CD8-positive, alpha-beta memory T cell (primary cell): ENCODE measurements around the gene SYT2. TPM values are rescaled to one million over a fixed set of nuclear protein-coding genes. Genes with fewer than 3 reads are reported as not detected.
"Not testable (repeated sequence)": the region's sequence is repeated elsewhere in the genome, so short reads cannot be mapped to it uniquely, and the experiment has no call there.

Experiments used
- CTCF ChIA-PET: fragments of 350-600 bp; sonication (Branson Sonifier 250); formaldehyde crosslinking; loops from one replicate; lab custom pipeline; 2021; ENCODE audit warnings: antibody characterized with exemption; lab: Charles Lee
- POLR2A ChIA-PET: fragments of 350-600 bp; sonication (Branson Sonifier 250); formaldehyde crosslinking; loops from one replicate; lab custom pipeline; 2021; ENCODE audit warnings: antibody characterized with exemption; lab: Charles Lee
- DNase-seq, 5 donors: peaks; one replicate each; pipeline versions ENCODE4 v3.0.0 to v3.0.0-alpha.2; 2020 to 2022; ENCODE audit warnings: mixed read lengths in 1 of 5
- H3K27ac ChIP-seq: one replicate; pipeline ENCODE4 v1.7.0; 2013; ENCODE audit warnings: low read depth, mild to moderate bottlenecking, low read length, moderate library complexity
- H3K27me3 ChIP-seq: 2 replicates; pipeline ENCODE4 v1.7.0; 2013; ENCODE audit warnings: low read length, mild to moderate bottlenecking; ENCODE audit not compliant: insufficient read depth, poor library complexity, severe bottlenecking
- H3K36me3 ChIP-seq: 2 replicates; pipeline ENCODE4 v1.7.0; 2013; ENCODE audit warnings: mild to moderate bottlenecking, low read length, moderate library complexity; ENCODE audit not compliant: insufficient read depth
- H3K4me1 ChIP-seq: 2 replicates; pipeline ENCODE4 v1.7.0; 2013; ENCODE audit warnings: mild to moderate bottlenecking, low read length, moderate library complexity; ENCODE audit not compliant: insufficient read depth
- H3K4me3 ChIP-seq: 2 replicates; pipeline ENCODE4 v1.7.0; 2013; ENCODE audit warnings: mild to moderate bottlenecking, low read length
- H3K9me3 ChIP-seq: 2 replicates; pipeline ENCODE4 v1.7.0; 2013; ENCODE audit warnings: mild to moderate bottlenecking, low read length
- H3K27ac Mint-ChIP-seq, 8 donors: one replicate each; pipeline ENCODE4 v1.8.0; 2020 to 2021; ENCODE audit warnings: mixed read lengths in 8 of 8, mild to moderate bottlenecking in 6 of 8, inconsistent platforms in 3 of 8, moderate library complexity in 3 of 8
- H3K27me3 Mint-ChIP-seq, 2 donors: one replicate each; pipeline ENCODE4 v1.8.0; 2020 to 2021; ENCODE audit warnings: mixed read lengths in 2 of 2, mild to moderate bottlenecking in 1 of 2, moderate library complexity in 1 of 2
- H3K36me3 Mint-ChIP-seq, 3 donors: one replicate each; pipeline ENCODE4 v1.8.0; 2020 to 2021; ENCODE audit warnings: mixed read lengths in 3 of 3, inconsistent platforms in 1 of 3, mild to moderate bottlenecking in 1 of 3
- H3K4me1 Mint-ChIP-seq, 3 donors: one replicate each; pipeline ENCODE4 v1.8.0; 2020 to 2021; ENCODE audit warnings: mixed read lengths in 3 of 3, inconsistent platforms in 1 of 3, mild to moderate bottlenecking in 1 of 3
- H3K4me3 Mint-ChIP-seq, 7 donors: one replicate each; pipeline ENCODE4 v1.8.0; 2020 to 2021; ENCODE audit warnings: mixed read lengths in 7 of 7, mild to moderate bottlenecking in 6 of 7, moderate library complexity in 4 of 7, inconsistent platforms in 2 of 7
- H3K9me3 Mint-ChIP-seq, 5 donors: one replicate each; pipeline ENCODE4 v1.8.0; 2020 to 2022; ENCODE audit warnings: mixed read lengths in 5 of 5, mild to moderate bottlenecking in 3 of 5, moderate library complexity in 2 of 5, inconsistent platforms in 1 of 5
- polyA plus RNA-seq: library from polyadenylated mRNA; unstranded; fragments of 300-500 nt; fragmentation: Illumina TruSeq; gene quantifications from one replicate; pipeline ENCODE4 v1.2.3, GENCODE V29; 2021
- total RNA-seq, 2 experiments: library from RNA; stranded (reverse); gene quantifications; one replicate each; pipeline ENCODE4 v1.2.3, GENCODE V29; 2021

The SYT2 gene
- total and polyA plus RNA-seq, 3 experiments from 2014 or later: not detected

DNA sequence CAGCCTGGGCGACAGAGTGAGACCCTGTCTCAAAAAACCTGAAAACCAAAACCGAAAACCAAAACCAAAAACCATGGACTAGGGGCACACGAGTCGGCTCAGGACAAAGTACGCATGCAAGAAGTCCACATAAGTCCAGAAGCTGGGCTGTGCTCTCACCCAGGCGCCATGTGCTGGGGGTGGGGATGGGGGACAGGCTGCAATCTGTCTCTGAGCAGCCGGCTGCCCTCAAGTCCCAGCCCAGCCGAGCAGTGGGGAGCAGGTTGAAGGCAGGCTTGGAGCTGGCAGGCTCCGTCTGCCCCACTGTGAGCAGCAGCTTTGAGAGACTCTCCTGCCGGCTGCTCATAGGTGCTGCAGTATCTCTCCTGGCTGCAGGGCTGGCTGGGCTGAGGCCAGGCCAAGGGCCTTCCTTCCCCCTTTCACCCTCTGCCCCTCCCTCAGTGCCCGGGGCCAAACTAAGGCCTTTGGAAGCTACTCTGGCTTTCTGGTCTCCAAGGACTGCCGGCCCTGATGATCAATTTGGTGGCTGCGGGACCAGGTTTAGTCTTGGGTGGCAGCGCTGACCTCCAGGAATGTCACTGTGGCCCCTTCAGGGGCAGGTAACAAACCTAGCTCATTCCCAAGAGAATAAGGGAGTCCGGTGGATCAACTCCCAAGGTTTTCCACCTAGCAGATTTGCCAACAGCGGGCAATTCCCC lies 72.8 kb downstream of the SYT2 start:
- H3K36me3 ChIP-seq, H3K9me3 ChIP-seq, POLR2A ChIA-PET, DNase-seq, H3K27ac ChIP-seq, H3K9me3 Mint-ChIP-seq, H3K36me3 Mint-ChIP-seq, H3K4me1 ChIP-seq, H3K27ac Mint-ChIP-seq, H3K4me3 ChIP-seq: not testable (repeated sequence)
- CTCF ChIA-PET: interaction anchor here (1.5 kb wide), 1 partner anchor 10 kb away, joined by 4 read pairs; no protein-coding TSS in a partner anchor
- Mint-ChIP-seq H3K27me3 (peaks cover 45 to 74% of the 10 kb centered on the region in 2 donors), H3K4me3 (peak overlapping the region in 1 of 7 donors; percentile 27), H3K4me1 (peaks cover 0 to 13% (median 6%) of the 10 kb centered on the region in 3 donors)
- peaks cover 17% of the 10 kb centered on the region for H3K27me3 ChIP-seq

DNA sequence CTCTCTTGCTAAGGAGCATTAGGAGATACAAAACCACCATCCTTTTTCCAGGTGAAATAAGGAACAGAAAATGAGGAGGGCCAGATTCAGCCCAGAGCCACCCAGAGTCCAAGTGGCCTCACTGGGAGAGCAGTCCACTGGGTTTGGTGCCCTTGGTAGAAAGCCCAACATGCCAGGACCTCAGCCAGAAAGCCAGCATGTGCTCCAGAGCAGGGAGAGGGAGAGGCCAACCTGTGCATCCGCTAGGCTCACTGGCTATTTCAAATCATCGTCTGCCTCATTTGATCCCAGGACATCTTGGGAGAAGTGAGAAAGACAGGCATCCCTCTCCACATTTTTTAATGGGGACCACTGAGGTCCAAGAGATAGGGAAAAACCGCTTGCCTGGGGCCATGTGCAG lies 74.1 kb downstream of the SYT2 start:
- H3K9me3 Mint-ChIP-seq, H3K27ac ChIP-seq, H3K27ac Mint-ChIP-seq, H3K9me3 ChIP-seq, POLR2A ChIA-PET, H3K36me3 Mint-ChIP-seq, H3K4me3 Mint-ChIP-seq, H3K4me1 Mint-ChIP-seq, H3K4me3 ChIP-seq, CTCF ChIA-PET, H3K36me3 ChIP-seq, H3K4me1 ChIP-seq, DNase-seq: not testable (repeated sequence)
- peaks cover 38 to 71% of the 10 kb centered on the region in 2 donors for H3K27me3 Mint-ChIP-seq
- peaks cover 10% of the 10 kb centered on the region for H3K27me3 ChIP-seq

DNA sequence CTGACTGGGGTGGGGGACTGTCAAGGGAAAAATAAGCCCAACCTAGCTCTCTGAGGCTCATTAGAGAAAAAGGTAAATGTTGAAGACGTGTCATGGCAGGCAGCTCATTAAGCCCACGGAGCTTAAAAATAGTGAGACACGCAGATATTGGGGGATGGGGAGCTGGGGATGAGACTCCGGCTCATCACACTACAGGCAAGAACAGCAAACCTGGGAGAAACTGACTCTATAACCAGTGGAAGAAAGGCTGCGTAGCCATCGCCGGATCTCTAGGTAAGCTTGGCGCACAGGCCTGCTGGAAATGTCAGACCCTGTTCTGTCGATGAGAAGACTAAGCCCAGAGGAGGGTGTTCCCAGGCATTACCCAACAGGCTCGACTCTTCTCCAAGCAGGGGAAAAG lies 78.0 kb downstream of the SYT2 start:
- H3K36me3 Mint-ChIP-seq: no peaks in the 10 kb centered on the region
- Histone ChIP-seq H3K9me3 (no peaks in the 10 kb centered on the region), H3K4me1 (peaks cover 35% of the 10 kb centered on the region), H3K27me3 (peaks cover 6% of the 10 kb centered on the region), H3K27ac (no peak overlapping the region), H3K4me3 (no peak overlapping the region), H3K36me3 (no peaks in the 10 kb centered on the region)
- no peak overlapping the region for H3K4me3 Mint-ChIP-seq
- H3K9me3 Mint-ChIP-seq: no peaks in the 10 kb centered on the region
- ChIA-PET POLR2A (no interaction called here), CTCF (no interaction called here)
- H3K4me1 Mint-ChIP-seq: peaks cover 30 to 39% (median 37%) of the 10 kb centered on the region in 3 donors
- H3K27ac Mint-ChIP-seq: no peak overlapping the region
- H3K27me3 Mint-ChIP-seq: peaks cover 31 to 49% of the 10 kb centered on the region in 2 donors
- DNase-seq: no peak

DNA sequence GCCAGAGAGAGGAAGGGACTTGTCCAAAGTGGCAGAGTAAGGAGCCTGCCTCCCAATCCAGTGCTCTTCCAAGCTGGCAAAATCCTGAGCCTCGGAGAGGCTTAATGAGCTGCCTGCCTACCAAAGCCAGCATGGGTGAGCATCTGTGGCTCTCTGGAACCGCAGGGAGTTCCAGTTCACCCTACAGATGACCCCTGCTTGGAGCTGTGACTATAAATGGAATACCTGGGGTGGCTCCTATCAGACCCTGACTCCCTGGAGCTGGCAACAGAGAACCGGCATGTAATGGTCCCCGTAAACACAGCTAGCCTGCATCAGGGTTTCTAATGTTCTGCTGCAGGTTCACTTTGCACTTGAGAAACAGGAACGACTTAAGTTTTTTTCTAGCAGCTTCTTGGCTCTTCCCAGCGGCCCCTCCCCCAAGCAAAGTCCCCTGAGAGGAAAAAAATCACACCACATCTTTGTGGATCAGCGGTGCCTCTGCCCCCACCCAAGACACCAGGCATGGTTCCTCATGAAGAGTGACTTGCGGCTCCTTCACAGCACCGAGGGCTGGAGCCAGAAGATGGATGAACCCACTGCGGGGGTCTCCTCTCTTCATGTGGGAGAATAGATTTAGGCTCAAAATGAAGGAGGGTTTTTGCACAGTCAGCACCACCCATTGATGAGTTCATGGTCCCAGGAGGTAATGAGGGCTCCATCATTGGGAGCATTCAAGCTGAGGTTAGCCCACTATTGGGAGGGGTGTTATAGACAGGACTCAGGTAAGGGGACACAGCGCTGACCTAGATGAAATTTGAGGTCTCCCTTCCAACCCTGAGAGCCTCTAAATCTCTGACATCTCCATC lies 79.0 kb downstream of the SYT2 start:
- Mint-ChIP-seq H3K36me3 (no peaks in the 10 kb centered on the region), H3K27ac (no peak overlapping the region), H3K4me3 (no peak overlapping the region), H3K27me3 (peaks cover 31 to 44% of the 10 kb centered on the region in 2 donors), H3K9me3 (no peaks in the 10 kb centered on the region), H3K4me1 (peaks cover 30 to 46% (median 37%) of the 10 kb centered on the region in 3 donors)
- Histone ChIP-seq H3K9me3 (no peaks in the 10 kb centered on the region), H3K4me1 (peaks cover 36% of the 10 kb centered on the region), H3K27ac (no peak overlapping the region), H3K4me3 (no peak overlapping the region), H3K36me3 (no peaks in the 10 kb centered on the region), H3K27me3 (peaks cover 6% of the 10 kb centered on the region)
- CTCF ChIA-PET: no interaction called here
- POLR2A ChIA-PET: no interaction called here
- no peak for DNase-seq

- POLR2A ChIA-PET: no interaction called here
- H3K4me1 ChIP-seq: peaks cover 40% of the 10 kb centered on the region
These were observed 79.7 kb downstream of the SYT2 start for GRCh38 chr1:202630541-202630940.

GRCh38 chr1:202630096-202630495 lies 80.2 kb downstream of the SYT2 start:
- Histone ChIP-seq H3K4me1 (peaks cover 45% of the 10 kb centered on the region), H3K27me3 (peaks cover 10% of the 10 kb centered on the region)
- POLR2A ChIA-PET, H3K36me3 Mint-ChIP-seq, H3K36me3 ChIP-seq, H3K9me3 ChIP-seq, CTCF ChIA-PET, H3K9me3 Mint-ChIP-seq, H3K27ac ChIP-seq, H3K4me3 ChIP-seq, DNase-seq: not testable (repeated sequence)
- peak overlapping the region in 1 of 8 donors; percentile 25 for H3K27ac Mint-ChIP-seq
- peak overlapping the region in 1 of 7 donors; percentile 39 for H3K4me3 Mint-ChIP-seq
- H3K4me1 Mint-ChIP-seq: peaks cover 30 to 51% (median 42%) of the 10 kb centered on the region in 3 donors
- peaks cover 28 to 37% of the 10 kb centered on the region in 2 donors for H3K27me3 Mint-ChIP-seq

More at GRCh38 chr1:202630541-202630940, 79.7 kb downstream of the SYT2 start:
- peaks cover 30 to 49% (median 41%) of the 10 kb centered on the region in 3 donors for H3K4me1 Mint-ChIP-seq
- no peaks in the 10 kb centered on the region for H3K9me3 ChIP-seq
- H3K4me3 Mint-ChIP-seq: no peak overlapping the region
- no peak overlapping the region for H3K27ac Mint-ChIP-seq
- H3K36me3 Mint-ChIP-seq: no peaks in the 10 kb centered on the region
- H3K27me3 Mint-ChIP-seq: peaks cover 28 to 42% of the 10 kb centered on the region in 2 donors
- no peak for DNase-seq
- H3K27me3 ChIP-seq: peaks cover 10% of the 10 kb centered on the region
- CTCF ChIA-PET: no interaction called here
- H3K36me3 ChIP-seq: no peaks in the 10 kb centered on the region
- no peaks in the 10 kb centered on the region for H3K9me3 Mint-ChIP-seq
- no peak overlapping the region for H3K27ac ChIP-seq
- no peak overlapping the region for H3K4me3 ChIP-seq

DNA sequence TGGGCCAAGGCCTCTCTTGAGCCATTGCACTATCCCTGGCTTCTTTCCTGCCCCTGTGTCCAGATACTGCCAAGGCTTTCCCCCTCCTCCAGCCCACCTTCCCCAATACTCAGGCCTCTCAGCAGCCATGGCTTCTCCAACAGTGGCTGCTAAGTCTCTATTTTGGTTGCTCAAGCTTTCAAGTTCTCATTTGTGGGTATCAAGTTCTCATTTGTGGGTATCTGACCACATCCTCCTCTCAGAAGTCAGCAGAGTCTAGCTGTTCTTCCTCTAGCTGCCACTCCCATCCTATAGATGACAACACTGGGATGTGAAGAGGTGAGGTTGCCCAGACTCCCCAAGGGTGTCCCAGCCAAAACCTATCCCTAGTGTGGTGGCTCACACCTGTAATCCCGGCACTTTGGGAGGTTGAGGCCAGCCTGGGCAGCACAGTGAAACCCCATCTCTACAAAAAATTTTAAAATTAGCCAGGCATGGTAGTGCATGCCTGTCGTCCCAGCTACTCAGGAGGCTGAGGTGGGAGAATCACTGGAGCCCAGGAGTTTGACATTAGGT lies 80.9 kb downstream of the SYT2 start:
- H3K4me3 ChIP-seq, H3K36me3 ChIP-seq, H3K27ac ChIP-seq, H3K9me3 Mint-ChIP-seq, H3K36me3 Mint-ChIP-seq, CTCF ChIA-PET, H3K9me3 ChIP-seq: not testable (repeated sequence)
- Mint-ChIP-seq H3K4me1 (peaks cover 30 to 51% (median 42%) of the 10 kb centered on the region in 3 donors), H3K4me3 (peak overlapping the region; percentile 4 to 82 (median 66)), H3K27ac (peak overlapping the region in 7 of 8 donors; percentile 11 to 83 (median 51)), H3K27me3 (peaks cover 26 to 33% of the 10 kb centered on the region in 2 donors)
- peaks cover 10% of the 10 kb centered on the region for H3K27me3 ChIP-seq
- POLR2A ChIA-PET: interaction anchor here (0.5 kb wide), 1 partner anchor 258 kb away, joined by 3 read pairs; no protein-coding TSS in a partner anchor
- DNase-seq: peak in 3 of 5 donors; percentile 63 to 79 (median 78)
- H3K4me1 ChIP-seq: peaks cover 50% of the 10 kb centered on the region
